Amniotic stem cell (primary cell): ENCODE results near the gene SPTA1.

Experiments used
- DNase-seq: peaks from one replicate; lab custom pipeline; 2025; lab: John Stamatoyannopoulos, UW

SPTA1 gene

DNA sequence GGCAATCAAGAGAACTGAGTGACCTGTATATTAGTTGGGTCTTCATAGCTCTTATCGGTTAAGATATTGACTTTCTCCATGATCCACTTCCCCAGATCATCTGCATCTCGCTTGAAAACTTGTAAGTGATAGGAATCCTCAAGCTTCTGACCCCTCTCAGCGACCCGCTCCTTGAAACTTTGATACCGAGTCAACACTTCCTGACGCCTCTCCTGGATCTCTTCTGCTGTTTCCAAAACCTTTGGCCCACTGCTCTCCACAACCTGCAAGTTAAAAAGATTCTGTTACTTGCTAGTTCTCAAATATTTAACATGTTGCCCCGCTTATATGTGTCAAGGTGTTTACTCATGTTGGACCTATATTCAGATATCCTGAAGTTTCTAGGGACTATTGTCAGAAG lies 1.4 kb downstream of the SPTA1 start:
- DNase-seq = no peak

GRCh38 chr1:158681606-158682005 lies 4.9 kb downstream of the SPTA1 start:
- DNase-seq = no peak

GRCh38 chr1:158679289-158679688 lies 7.2 kb downstream of the SPTA1 start:
- DNase-seq = no peak

DNA sequence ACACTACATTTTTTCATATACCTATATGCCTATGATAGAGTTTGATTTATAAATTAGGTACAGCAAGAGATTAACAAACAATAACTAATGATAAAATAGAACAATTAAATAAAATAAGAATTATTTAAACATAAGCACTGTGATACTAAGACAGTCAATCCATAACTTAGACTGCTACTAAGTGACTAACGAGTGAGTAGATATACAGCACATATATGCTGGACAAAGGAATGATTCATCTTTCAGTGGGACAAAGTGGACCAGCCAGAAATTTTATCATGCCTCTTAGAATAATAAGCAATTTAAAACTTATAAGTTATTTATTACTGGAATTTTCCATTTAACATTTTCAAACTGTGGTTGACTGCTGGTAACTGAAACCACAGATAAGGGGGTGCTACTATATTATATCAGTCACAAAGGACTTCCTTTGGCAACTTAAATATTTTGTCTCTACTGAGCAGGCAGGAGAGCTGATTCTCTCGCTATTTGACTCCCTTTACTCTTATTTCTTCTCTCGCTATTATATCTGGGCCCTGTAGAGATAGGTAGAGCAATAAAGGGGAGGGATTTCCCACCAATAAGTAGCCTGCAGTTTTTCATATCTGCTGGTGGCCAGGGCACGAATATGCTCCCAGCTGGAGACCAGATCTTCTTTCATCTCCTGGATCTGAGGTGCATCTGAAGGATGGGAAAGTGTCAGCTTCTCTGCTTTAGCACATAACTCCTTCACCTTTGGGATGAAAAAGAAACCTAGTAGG lies 10.8 kb downstream of the SPTA1 start:
- DNase-seq = no peak

DNA sequence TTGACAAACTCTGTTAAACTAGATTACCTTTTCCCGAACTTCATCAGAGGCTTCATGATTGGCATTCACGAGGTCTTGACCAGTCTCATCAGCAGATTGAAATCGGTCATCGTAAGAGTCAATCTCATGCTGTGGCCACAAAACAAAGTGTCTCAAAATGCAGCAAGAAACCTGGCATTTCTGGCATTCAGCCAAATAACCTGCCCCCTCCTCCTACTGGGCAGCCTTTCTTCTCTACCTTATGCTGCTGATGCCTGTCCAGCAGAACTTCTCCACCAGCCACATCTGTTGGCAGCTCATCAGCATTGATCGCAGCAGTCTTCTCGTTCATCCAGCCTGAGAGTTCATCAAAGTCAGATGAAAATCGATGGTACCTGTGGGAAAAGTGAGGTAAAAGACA lies 12.2 kb downstream of the SPTA1 start:
- no peak for DNase-seq

DNA sequence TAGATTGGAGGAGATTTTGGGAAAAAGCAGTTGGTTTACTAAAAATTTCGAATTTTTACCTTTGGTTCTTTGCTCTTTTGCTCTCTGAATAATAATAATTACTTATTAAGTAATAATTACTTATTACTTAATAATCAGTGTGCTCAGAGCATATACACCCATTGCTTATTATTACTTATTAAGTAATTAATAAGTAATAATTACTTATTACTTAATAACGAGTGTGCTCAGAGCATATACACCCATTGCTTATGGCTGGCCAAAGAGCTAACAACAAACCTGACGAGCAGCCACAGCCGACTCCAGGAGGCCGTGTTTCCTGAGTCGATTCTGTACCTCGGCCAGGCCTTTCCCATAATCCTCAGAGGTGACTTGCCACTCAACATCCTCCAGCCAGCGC lies 20.5 kb downstream of the SPTA1 start:
- DNase-seq = no peak

GRCh38 chr1:158654571-158654970 lies 31.9 kb downstream of the SPTA1 start:
- no peak for DNase-seq

GRCh38 chr1:158654086-158654485 lies 32.4 kb downstream of the SPTA1 start:
- DNase-seq = no peak

DNA sequence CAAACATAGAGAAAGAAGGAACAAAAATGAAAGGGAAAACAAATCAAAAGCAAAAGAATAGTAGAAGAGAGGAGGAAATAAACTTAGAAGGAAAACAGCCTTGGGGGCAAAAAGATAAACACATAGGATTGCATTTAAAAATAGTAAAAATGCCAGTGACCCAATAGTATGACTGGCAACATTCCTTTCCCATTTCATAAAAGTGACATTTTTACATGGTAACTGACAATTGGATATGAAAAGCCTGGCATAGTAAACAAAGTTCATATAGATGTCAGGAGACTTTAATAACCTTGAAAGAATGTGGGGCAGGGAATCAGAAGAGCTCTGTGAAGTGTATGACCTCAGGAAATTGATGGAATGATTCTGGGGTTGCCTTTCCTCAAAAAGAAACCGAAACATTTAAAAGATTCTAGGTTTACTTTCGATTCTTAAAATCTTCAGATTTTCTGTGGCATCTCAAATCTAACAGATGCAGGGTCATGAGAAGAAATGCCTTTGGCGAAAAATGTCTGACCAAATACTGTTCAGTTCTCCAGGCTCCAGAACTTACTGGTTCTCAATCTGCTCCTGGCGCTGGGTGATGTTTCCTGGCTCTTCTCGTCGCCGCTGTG lies 33.7 kb downstream of the SPTA1 start:
- DNase-seq = no peak

GRCh38 chr1:158649052-158649451 lies 37.5 kb downstream of the SPTA1 start:
- DNase-seq = no peak

- no peak for DNase-seq
Measured at GRCh38 chr1:158646465-158646864, 40.0 kb downstream of the SPTA1 start.

DNA sequence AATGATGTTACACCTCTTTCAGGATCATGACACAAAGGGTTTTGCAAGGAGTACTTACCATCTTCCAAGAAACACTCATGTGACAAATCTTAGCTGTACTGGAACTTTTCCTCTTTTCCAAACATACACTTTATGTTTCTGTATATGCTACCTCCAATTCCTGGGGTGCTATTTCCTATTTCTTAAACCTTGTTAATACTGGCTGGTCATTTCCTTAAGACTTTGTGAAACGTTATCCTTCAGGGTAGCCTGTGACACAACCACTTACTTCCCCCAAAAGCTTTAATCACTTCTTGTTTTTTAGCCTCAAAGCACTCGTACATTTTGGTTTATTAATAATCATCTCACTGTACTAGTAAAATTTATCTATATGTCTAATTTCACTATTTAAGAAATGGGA lies 42.1 kb downstream of the SPTA1 start:
- no peak for DNase-seq

GRCh38 chr1:158638904-158639303 lies 47.6 kb downstream of the SPTA1 start:
- DNase-seq = no peak

GRCh38 chr1:158638146-158638545 lies 48.4 kb downstream of the SPTA1 start:
- DNase-seq = no peak

DNA sequence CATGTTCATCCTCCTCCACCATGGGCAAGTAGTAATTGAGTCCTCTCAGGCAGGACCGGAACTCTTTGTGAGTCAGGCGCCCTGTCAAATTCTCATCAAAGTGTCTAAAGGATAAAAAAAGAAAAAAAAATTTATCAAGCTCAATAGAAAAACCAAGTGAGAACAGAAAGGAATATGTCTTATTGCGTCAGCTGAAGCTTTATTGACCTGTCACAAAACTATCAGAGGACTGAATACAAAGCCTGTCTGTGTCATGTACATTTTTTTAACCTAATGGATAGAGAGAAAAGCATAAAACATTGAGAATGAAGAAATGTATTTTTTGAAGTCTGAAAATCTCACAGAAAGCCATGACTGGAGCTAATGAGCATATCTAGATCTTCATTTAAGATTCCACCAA lies 72.8 kb downstream of the SPTA1 start:
- DNase-seq = no peak

DNA sequence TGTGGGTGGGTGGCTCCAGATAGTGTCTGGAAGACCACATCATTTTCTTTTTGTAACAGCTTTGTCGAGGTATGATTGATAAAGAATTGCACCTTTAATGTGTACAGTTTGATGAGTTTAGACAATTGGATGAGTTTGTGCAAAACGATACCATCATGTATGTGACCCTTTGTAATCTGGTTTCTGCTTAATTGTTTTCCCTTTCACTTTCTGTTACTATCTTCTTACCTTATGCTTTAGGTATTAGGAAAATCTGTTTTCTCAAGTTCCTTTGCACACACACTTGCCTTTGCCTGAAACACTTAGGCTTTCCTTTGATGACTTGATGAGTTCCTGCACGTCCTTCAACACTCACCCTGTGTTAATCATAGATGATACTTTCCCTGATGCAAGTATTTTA lies 74.6 kb downstream of the SPTA1 start:
- DNase-seq = no peak

GRCh38 chr1:158607296-158607695 lies 79.2 kb downstream of the SPTA1 start:
- DNase-seq = no peak

- no peak for DNase-seq
Measured at GRCh38 chr1:158604968-158605367, 81.5 kb downstream of the SPTA1 start, which contains the start of gene OR10Z1. TSS of gene OR10Z1 (plus strand) at chr1:158605268. CDS start at chr1:158606439, 1,171 bp downstream.

DNA sequence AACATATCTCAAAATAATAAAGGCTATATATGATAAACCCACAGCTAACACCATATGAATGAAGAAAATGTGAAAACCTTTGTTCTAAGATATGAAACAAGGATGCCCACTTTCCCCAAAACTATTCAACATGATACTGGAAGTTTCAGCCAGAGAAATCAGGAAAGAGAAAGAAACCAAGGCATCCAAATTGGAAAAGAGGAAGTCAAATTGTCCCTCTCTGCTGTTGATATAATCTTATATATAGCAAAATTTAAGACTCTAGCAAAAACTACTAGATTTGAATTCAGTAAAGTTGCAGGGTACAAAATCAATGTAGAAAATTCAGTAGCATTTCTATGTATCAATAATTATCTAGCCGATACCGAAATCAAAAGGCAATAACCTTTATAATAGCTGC lies 85.8 kb downstream of the SPTA1 start:
- DNase-seq = no peak

GRCh38 chr1:158586942-158587341 lies 99.6 kb downstream of the SPTA1 start:
- no peak for DNase-seq

DNA sequence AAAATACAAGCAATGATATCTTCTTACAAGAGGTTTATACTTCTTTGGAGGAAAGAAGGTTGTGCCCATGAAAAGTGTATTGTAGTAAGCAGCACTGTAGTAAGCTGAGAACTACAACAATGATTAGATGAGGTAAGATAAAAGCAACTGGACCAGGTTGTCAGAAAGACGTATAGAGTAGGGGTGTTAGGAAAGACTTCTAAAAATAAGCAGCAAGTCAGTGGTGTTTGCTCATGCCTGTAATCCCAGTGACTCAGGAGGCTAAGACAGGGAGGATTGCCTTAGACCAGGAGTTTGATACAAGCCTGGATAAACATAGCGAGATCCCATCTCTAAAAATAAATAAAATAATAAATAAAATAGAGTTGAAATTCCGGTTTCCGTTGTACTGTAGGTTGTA lies 102.6 kb downstream of the SPTA1 start:
- no peak for DNase-seq

DNA sequence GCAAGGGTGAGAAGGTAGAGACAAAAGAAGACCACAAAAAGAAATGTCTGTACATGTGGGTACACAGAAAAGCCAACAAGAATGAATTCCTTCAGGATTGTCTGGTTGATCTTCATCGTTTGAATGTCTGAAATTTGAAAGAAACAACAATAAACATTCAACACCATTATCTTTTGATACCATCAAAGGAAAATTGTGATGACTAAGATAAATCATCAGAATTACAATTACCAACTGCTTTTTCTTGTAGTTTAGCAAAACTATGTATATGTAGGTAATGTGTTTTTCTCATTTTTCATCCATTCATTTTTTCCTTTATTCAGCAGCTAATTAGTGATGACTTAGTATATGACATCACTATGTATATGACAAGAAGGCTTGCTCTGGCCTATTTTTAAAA lies 106.8 kb downstream of the SPTA1 start, which contains the start of gene OR10X1:
Gene OR10X1, minus strand, starts transcription at position 167 of the 400 bp plus-strand sequence. Its CDS starts 0 bp downstream, at position 167.
- DNase-seq = no peak

DNA sequence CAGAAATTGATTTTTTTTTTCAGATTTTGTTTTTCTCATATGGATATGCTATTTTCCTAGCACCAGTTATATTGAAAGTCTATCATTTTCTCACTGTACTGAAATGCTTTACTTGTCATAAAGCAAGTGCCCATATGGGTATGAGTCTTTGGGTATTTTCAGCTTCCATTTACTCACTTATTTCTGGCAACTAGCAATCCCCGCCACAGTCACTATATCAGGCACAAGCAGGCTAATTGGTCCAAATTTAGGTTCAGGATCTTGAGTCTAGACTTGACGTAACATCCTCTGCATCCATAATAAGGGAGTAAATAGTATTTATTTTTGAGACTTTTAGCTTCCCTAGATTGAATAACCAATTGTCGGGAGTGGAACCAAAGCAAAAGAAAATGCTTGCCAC lies 109.0 kb downstream of the SPTA1 start:
- no peak for DNase-seq

GRCh38 chr1:158572226-158572625 lies 114.3 kb downstream of the SPTA1 start:
- DNase-seq = no peak
